GM18507 (cell line): ENCODE data around the gene JAK2.
"Not testable (repeated sequence)": the region's sequence is repeated elsewhere in the genome, so short reads cannot be mapped to it uniquely, and the experiment has no call there.

Source experiments
- DNase-seq: peaks from one replicate; pipeline ENCODE4 v3.0.0; 2011; ENCODE audit warnings: low read depth; ENCODE audit not compliant: insufficient read length; ENCODE audit errors: extremely low spot score
- FAIRE-seq: peaks from 2 replicates; lab custom pipeline; 2011; peaks lifted over from hg19 to GRCh38; lab: Jason Lieb, UNC

JAK2 gene

GRCh38 chr9:4984621-4985385, at the start of gene JAK2:
Gene JAK2 (plus strand): TSS chr9:4985272. CDS start chr9:5021988, 36,716 bp downstream.
- peak; percentile 96 for FAIRE-seq

GRCh38 chr9:4936277-4936676, 48.8 kb upstream of the JAK2 start:
- DNase-seq (no peak), FAIRE-seq (peak; percentile 86)

More at GRCh38 chr9:4984621-4985385, at the start of gene JAK2:
- DNase-seq = peak; percentile 64

GRCh38 chr9:4936823-4937222, 48.2 kb upstream of the JAK2 start:
- FAIRE-seq (peak; percentile 97), DNase-seq (no peak)

DNA sequence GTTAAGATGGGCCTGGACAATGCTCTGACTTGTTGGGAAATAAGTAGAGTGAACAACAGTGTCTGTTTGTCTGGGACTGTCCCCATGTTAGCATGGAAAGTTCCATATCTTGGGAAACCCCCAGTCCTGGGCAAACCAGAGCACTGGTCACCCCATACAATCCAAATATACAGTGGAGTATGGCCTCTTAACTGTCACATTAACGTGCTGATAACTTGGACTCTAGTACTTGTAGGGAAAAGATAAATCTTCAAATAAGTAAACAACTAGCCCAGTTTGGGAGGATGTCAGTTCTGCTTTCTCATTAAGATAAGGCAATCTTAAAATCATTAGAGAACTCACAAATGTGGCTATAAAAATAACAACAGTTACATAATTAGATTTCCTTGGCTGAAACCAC, 47.6 kb upstream of the JAK2 start:
- no peak for FAIRE-seq
- DNase-seq = no peak

DNA sequence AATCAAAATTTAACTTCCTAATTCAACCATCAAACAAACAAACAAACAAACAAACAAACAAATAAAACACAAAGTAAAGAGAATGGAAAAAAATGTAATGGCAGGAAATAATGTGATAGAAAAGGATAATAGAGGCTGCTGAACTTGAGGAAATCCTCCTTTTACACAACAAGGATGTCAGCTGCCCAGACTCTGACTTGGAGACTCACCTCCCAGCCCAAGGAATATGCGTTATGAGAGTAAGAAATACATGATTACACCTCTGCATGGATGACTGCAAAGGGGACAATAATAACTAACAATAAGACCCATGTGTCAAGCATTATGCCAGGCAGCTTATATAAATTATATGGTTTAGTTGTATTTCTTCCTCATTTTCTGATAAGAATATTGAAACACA, 46.6 kb upstream of the JAK2 start:
- FAIRE-seq = peak; percentile 53

DNA sequence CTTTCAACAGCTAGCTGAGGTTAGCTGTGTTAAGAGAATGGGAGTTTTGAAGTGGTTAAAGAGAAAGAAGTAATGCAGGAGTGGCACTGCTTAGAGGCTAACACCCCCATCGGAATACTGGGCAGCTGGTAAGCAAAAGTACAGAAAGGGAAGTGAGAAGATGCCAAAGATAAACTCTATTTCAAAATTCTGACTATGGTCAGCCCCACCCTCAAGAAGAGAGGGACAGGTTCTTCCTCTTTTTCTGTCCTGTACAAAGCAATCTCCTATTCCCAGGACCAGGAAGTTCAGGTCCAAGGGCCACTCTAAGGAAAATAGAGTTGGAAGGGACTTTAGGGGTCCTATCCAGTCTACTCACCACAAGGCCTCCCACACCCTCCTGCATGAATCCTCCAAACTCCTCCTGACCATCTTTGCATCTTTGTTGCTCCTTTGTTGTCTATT, 45.9 kb upstream of the JAK2 start:
- DNase-seq (no peak), FAIRE-seq (peak; percentile 98)

More for the DNA sequence above, 46.6 kb upstream of the JAK2 start:
- no peak for DNase-seq

DNA sequence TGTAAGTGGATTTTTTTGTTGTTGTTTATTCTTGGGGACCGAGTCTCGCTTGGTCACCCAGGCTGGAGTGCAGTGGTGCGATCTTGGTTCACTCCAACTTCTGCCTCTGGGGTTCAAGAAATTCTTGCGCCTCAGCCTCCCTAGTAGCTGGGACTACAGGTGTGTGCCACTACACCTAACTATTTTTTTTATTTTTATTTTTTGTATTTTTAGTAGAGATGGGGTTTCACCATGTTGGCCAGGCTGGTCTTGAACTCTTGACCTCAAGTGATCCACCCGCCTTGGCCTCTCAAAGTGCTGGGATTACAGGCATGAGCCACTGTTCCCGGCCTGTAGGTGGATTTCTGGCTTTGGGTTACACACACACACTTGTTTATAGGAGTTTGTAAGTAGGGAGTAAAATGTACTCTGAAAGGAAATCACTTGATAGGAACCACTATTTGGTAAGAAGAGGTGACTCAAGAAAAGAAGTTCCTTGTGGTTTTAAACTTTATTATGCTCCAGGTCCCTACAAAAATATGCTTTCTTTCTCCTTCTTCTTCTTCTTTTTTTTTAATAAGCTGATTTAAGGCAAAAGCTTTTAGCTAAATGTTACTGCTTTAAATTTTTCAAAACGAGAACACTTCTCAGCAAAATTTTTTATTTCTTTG, 42.9 kb upstream of the JAK2 start:
- not testable (repeated sequence) for FAIRE-seq, DNase-seq

- no peak for DNase-seq
- FAIRE-seq = no peak
Measured at GRCh38 chr9:4943346-4943745, 41.7 kb upstream of the JAK2 start.

GRCh38 chr9:4944431-4945211, 40.5 kb upstream of the JAK2 start:
- DNase-seq = not testable (repeated sequence)
- peak; percentile 41 for FAIRE-seq

- DNase-seq (no peak), FAIRE-seq (no peak)
Measured at GRCh38 chr9:4946937-4947336, 38.1 kb upstream of the JAK2 start.

DNA sequence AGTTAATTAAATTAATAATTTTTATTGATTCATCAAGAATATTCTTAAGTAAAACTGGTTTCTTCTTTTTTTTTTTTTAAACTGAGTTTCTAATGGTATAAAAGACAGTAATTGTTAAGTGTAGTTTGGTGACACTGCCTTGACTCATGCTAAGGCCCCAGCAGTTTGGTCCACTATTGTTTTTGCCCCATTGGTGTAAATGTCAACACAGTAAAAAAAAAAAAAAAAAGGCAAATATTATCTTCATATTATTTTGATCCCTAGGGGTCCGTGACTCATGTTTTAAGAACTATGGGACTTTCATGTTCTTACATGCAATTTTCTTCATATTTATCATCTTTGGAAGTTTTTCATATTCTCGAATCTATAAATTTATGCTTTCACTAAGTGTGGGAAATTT, 29.2 kb upstream of the JAK2 start:
- DNase-seq (no peak), FAIRE-seq (no peak)

DNA sequence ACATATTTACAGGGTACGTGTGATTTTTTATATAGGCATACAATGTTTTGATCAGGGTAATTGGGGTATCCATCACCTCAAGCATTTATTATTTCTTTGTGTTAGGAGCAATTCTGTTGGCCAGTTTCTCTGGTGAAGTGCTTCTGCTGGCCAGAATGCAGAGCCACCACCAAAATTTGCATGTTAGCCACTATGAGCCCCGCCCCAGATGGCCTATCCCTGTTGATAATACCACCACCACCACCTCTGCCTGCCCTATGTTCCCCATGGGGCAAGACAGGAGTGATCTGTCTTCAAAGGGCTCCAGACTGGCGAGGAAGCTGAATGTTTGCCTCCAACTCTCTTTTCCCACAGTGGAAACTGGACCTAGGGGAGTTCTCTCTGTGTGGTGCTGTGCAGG, 26.0 kb upstream of the JAK2 start:
- DNase-seq (no peak), FAIRE-seq (no peak)

DNA sequence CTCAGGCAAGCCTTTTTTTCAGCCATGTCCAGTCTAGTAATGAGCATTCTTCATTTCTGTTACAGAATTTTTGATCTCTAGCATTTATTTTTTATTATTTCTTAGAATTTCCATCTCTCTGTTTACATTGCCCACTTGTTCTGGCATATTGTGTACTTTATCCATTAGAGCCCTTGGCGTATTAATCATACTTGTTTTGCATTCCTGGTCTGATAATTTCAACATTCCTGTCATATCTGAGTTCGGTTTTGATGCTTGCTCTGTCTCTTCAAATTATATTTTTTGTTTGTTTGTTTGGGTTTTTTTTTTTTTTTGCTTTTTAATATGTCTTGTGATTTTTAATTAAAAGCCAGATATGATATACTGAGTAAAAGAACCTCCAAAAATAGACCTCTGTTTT, 23.0 kb upstream of the JAK2 start:
- FAIRE-seq (no peak), DNase-seq (no peak)

DNA sequence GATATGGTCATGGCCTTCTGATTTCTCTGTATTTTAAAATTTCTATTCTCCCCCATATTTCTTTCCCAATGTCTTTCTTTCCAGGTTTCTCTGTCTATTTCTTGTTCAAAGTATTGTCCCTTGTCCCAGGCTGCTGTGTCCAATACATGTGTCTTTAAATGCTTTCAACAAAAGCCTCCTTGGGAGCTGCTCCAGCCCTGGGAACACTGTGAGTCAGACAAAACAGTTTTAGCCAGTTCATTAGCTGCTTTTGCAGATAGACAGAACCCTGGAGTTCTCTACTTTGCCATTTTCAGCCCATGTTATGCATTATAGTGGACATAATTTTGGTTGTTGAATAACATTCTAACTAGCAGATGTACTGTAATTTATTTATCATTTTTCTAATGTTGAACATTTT, 20.5 kb upstream of the JAK2 start:
- no peak for FAIRE-seq
- no peak for DNase-seq

DNA sequence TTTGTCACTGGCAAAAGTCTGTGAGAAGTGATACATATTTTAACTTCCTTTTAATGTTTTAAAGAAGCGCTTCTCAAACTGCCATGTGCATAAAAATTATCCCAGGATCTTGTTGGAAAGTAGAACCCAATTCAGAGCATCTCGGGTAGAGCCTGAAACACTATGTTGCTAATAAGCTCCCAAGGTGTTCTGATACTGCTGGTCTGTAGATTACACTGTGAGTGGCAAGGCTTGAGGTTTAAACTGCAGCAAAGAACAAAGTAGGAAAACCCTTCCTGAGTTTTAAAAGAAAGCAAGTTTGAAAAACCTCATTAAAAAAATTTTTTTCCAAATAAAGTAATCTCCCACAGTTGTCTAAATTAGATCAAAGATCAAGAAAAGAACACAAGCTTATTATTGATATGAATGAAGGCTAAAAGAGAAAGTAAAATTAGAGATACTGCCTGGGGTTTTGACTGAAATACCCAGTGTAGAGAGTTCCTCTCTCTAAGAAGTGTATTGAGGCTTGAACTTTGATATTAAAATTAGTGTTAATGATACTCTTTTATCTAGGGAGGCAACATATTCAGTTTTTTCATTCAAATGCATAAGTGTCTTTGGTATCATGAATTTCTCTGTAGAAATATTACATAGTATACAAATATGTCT, 19.8 kb upstream of the JAK2 start:
- FAIRE-seq = peak; percentile 26

DNA sequence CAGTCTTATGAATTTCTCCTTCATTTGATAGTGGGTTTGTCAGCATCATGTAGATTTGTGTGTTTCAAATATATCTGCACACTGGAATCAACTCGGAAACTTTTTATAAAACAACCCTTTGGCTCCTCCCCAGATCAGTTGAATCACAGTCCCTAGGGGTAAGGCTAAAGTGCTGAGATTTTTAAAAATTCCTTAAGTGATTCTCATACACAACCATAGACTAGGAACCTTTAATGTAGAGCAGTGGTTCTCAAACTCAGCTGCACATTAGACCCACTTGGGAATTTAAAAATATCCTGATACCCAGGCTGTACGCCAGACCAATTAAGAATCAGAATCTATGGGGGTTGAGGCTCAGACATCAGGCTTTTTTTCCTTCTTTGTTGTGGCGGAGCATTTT, 17.5 kb upstream of the JAK2 start:
- FAIRE-seq (no peak), DNase-seq (no peak)

More for the DNA sequence above, 19.8 kb upstream of the JAK2 start:
- DNase-seq = no peak

GRCh38 chr9:4969130-4969529, 15.9 kb upstream of the JAK2 start:
- FAIRE-seq (no peak), DNase-seq (no peak)

DNA sequence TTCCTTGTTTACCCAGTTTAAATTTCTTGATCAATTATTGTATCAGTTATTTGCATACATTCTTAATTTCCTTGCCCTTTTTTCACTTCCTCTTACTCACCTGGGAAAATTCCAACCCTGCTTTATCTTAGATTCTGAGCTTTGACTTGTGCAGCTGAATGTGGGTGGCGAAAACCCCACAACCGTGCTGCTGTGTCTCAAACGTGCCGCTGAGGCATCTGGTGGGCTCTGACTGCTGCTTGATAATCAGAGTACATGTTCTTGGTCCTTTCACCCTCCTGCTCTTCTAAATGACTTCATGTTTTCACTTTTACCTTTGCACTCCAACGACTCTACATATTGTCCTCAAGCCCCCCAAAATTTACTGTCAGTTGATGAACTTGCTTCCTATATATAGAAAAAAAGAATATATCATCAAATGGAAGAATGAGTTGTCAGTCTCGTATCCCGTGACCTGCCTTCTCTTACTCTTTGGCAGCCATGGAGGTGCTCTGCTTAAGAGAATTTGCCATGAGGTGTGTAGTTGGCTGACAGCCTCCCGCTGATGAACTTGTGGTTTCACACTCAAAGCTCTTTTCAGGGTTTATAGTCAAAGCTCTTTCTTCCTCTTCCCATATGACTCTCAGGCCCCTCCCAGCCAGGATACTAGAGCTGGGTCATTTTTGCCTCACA, 14.0 kb upstream of the JAK2 start:
- DNase-seq (peak; percentile 57), FAIRE-seq (peak; percentile 98)

DNA sequence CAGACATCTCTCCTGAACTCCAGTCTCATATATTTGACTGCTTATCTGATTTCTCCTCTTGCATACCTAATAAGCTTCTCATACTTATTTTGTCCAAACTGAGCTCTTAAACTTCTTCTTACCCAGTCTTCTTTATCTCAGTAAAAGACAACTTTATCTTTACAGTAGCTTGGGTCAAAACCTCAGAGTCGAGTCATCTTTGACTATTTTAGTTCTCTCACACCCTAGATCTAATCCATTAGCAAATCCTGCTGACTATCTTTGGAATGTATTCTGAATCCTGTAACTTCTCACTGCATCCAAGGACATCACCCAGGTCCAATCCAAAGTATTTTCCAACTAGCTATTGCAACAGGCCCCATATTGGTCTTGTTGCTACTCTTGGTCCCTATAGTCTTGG, 11.8 kb upstream of the JAK2 start:
- FAIRE-seq (peak; percentile 24), DNase-seq (no peak)
